K562 (cell line): ENCODE data around the gene CUX1. TPM values are rescaled to one million over a fixed set of nuclear protein-coding genes. Genes with fewer than 3 reads are reported as not detected.

ENCODE experiments used
- ATAC-seq: fragments of 200-7000 bp; cut with Tn5 transposase; 3 replicates; pipeline ENCODE4 v1.9.1; 2020; ENCODE audit warnings: moderate library complexity
- BruUV-seq: library from RNA; stranded (reverse); fragments of 400-500 nt; replicated peaks from 2 replicates; lab custom pipeline; 2021; lab: Mats Ljungman, UMichigan
- CTCF ChIA-PET: fragments of 300-600 bp; formaldehyde crosslinking; extraction: SDS; loops from one replicate; lab custom pipeline; 2021; ENCODE audit warnings: low intra/inter-chr PET ratio; lab: Yijun Ruan, JAX
- POLR2A ChIA-PET: fragments of 300-600, 350-650 bp; sonication (Branson Sonifier 250); formaldehyde crosslinking; extraction: SDS; loops from one replicate; lab custom pipeline; 2021; ENCODE audit warnings: antibody characterized with exemption, inconsistent platforms; lab: Yijun Ruan, JAX
- DNase-seq, 4 experiments: peaks; one replicate each; pipeline versions ENCODE4 v3.0.0 to v3.0.0-alpha.2; 2011 to 2018; ENCODE audit warnings: low spot score in 3 of 4, mixed read lengths in 3 of 4; ENCODE audit errors: extremely low read depth in 1 of 4
- FAIRE-seq: peaks from 2 replicates; lab custom pipeline; 2011; peaks lifted over from hg19 to GRCh38; lab: Jason Lieb, UNC
- H2AFZ ChIP-seq: 2 replicates; pipeline ENCODE4 v1.6.0; 2011; ENCODE audit warnings: low read depth, low read length, control low read depth, inconsistent platforms
- H3K27ac ChIP-seq: fragments of 200-600 bp; 3 replicates; pipeline ENCODE4 v1.8.0; 2011; ENCODE audit warnings: low read depth, mild to moderate bottlenecking, control low read depth, inconsistent platforms, low read length, moderate library complexity, mixed read lengths; ENCODE audit errors: extremely low read depth
- H3K27me3 ChIP-seq, 2 experiments: fragments of 300-600 bp in 1 of 2; 2 replicates in 1 of 2; 3 replicates in 1 of 2; pipeline versions ENCODE4 v1.6.0 to v1.8.0; 2011; ENCODE audit warnings: inconsistent platforms in 2 of 2, low read length in 2 of 2, mild to moderate bottlenecking in 1 of 2, mixed read lengths in 1 of 2, moderate library complexity in 1 of 2; ENCODE audit not compliant: control insufficient read depth in 2 of 2, insufficient read depth in 2 of 2
- H3K36me3 ChIP-seq: fragments of 300-600 bp; 3 replicates; pipeline ENCODE4 v1.8.0; 2011; ENCODE audit warnings: mild to moderate bottlenecking, low read length, inconsistent platforms; ENCODE audit not compliant: control insufficient read depth, insufficient read depth
- H3K4me1 ChIP-seq, 2 experiments: fragments of 200-600 bp in 1 of 2; replicated peaks in 1 of 2; 2 replicates in 1 of 2; 3 replicates in 1 of 2; pipeline versions ENCODE4 v1.5.1 to v1.8.0; 2011; ENCODE audit warnings: inconsistent platforms in 2 of 2, low read length in 2 of 2, mild to moderate bottlenecking in 1 of 2, mixed read lengths in 1 of 2, moderate library complexity in 1 of 2; ENCODE audit not compliant: control insufficient read depth in 2 of 2, insufficient read depth in 2 of 2
- H3K4me2 ChIP-seq: 2 replicates; pipeline ENCODE4 v1.6.1; 2011; ENCODE audit warnings: low read length, control low read depth, inconsistent platforms, mixed read lengths; ENCODE audit not compliant: insufficient read depth
- H3K4me3 ChIP-seq: fragments of 200-600 bp; sonication (generic), shearing (Covaris generic); 2 replicates; pipeline ENCODE4 v1.5.1; 2016; ENCODE audit warnings: control low read depth, inconsistent platforms
- H3K79me2 ChIP-seq: fragments of 200-600 bp; 3 replicates; pipeline ENCODE4 v1.8.0; 2011; ENCODE audit warnings: low read length, inconsistent platforms; ENCODE audit not compliant: control insufficient read depth, insufficient read depth
- H3K9ac ChIP-seq, 2 experiments: 2 replicates each; pipeline versions ENCODE4 v1.6.0 to v1.6.1; 2011; ENCODE audit warnings: low read depth in 2 of 2, low read length in 2 of 2, control low read depth in 1 of 2, inconsistent platforms in 1 of 2, mild to moderate bottlenecking in 1 of 2, mixed read lengths in 1 of 2; ENCODE audit not compliant: insufficient read depth in 1 of 2
- H3K9me1 ChIP-seq: one replicate; pipeline ENCODE4 v1.6.0; 2011; ENCODE audit warnings: inconsistent platforms, mild to moderate bottlenecking, low read length, moderate library complexity; ENCODE audit not compliant: control insufficient read depth, insufficient read depth
- H3K9me3 ChIP-seq: replicated peaks from 2 replicates; pipeline ENCODE4 v1.5.1; 2011; ENCODE audit warnings: low read depth, low read length, inconsistent platforms; ENCODE audit not compliant: control insufficient read depth, insufficient read depth
- H4K20me1 ChIP-seq: replicated peaks from 2 replicates; pipeline ENCODE4 v1.6.1; 2011; ENCODE audit warnings: low read length, inconsistent platforms, mixed read lengths; ENCODE audit not compliant: control insufficient read depth, insufficient read depth
- CTBP1 ChIP-seq: fragments of 450-650 bp; IDR thresholded peaks from 2 replicates; pipeline ENCODE4 v1.6.1; 2016; ENCODE audit warnings: borderline replicate concordance
- DEAF1 ChIP-seq: fragments of 450-650 bp; formaldehyde crosslinking; IDR thresholded peaks from 2 replicates; pipeline ENCODE4 v1.4.0; 2020; ENCODE audit warnings: mild to moderate bottlenecking, moderate library complexity
- MAFG ChIP-seq: fragments of 450-650 bp; conservative IDR thresholded peaks from 2 replicates; pipeline ENCODE4 v1.6.1; 2016; ENCODE audit warnings: missing genetic modification characterization, missing compliant biosample characterization
- MTA1 ChIP-seq: fragments of 450-650 bp; IDR thresholded peaks from 2 replicates; pipeline ENCODE4 v1.6.1; 2017; ENCODE audit warnings: borderline replicate concordance
- ZNF197 ChIP-seq: fragments of 200-800 bp; sonication (Bioruptor generic); IDR thresholded peaks from 2 replicates; pipeline ENCODE4 v1.6.1; 2016; ENCODE audit warnings: low read depth, missing genetic modification characterization, missing compliant biosample characterization
- ZNF253 ChIP-seq: fragments of 250-450 bp; sonication (Bioruptor Pico); conservative IDR thresholded peaks from 2 replicates; pipeline ENCODE4 v1.6.1; 2021; ENCODE audit warnings: mild to moderate bottlenecking
- ZNF398 ChIP-seq: fragments of 250-450 bp; sonication (Bioruptor Pico); IDR thresholded peaks from 2 replicates; pipeline ENCODE4 v1.8.0; 2021; ENCODE audit warnings: moderate library complexity, mild to moderate bottlenecking, inconsistent platforms
- WGBS: fragments of 100-300 bp; shearing (Covaris generic); methylation state at CpG from one replicate; pipeline ENCODE4 v1.1.6; 2016; ENCODE audit warnings: low coverage, mixed read lengths; ENCODE audit not compliant: insufficient coverage; ENCODE audit errors: missing lambda C conversion rate; 5-methylcytosine and 5-hydroxymethylcytosine counted together
- in situ Hi-C: fragments of 300-500 bp; cut with MboI; formaldehyde crosslinking; loops from 4 replicates; pipeline ENCODE4 v1.15.0; 2018; ENCODE audit warnings: inconsistent platforms, mixed read lengths
- intact Hi-C: fragments of 100-400 bp; cut with micrococcal nuclease; formaldehyde crosslinking; loops from 2 replicates; pipeline ENCODE4 v1.14.2; 2022
- polyA plus RNA-seq, 8 experiments: library from polyadenylated mRNA; depleted of rRNA in 4 of 8; stranded (reverse) in 5 of 8; unstranded in 3 of 8; fragments of >200 nt; fragmentation: Nextera tagmentation in 2 of 8; fragmentation: Illumina TruSeq in 1 of 8; extraction: Ambion mirVana in 2 of 8; extraction: Trizol in 1 of 8; gene quantifications; 2 replicates each; pipeline versions ENCODE4 v1.2.1 to v1.2.3, GENCODE V29; 2011 to 2014; ENCODE audit warnings: inconsistent platforms in 1 of 8, missing spikeins in 1 of 8
- total RNA-seq, 7 experiments: library from RNA; depleted of rRNA in 6 of 7; stranded (reverse); fragments of >200 nt in 6 of 7; fragmentation: Illumina TruSeq in 2 of 7; extraction: Trizol in 2 of 7; gene quantifications; 2 replicates each; pipeline versions ENCODE4 v1.2.1 to v1.2.3, GENCODE V29; 2011 to 2021; ENCODE audit warnings: low replicate concordance in 1 of 7
- TF ChIP-seq, protein P1 (sequence below), 2 experiments: IDR thresholded peaks; 2 replicates each; pipeline ENCODE4 v1.6.1; 2012; ENCODE audit warnings: improper control_type of control experiment in 2 of 2, low read depth in 2 of 2, low read length in 2 of 2, borderline replicate concordance in 1 of 2
- TF ChIP-seq, protein P2 (sequence below): sonication (generic); formaldehyde crosslinking; IDR thresholded peaks from 2 replicates; pipeline ENCODE4 v1.4.0; 2020; ENCODE audit warnings: mild to moderate bottlenecking, missing genetic modification reagents

CUX1 gene
- total and polyA plus RNA-seq, 9 of the 15 experiments (the other 6 are each of a cell fraction or from before 2014, with no cell fraction given) = 3.6 to 55.3 (median 25.2) TPM

GRCh38 chr7:101956130-101956529 lies 138.7 kb downstream of the CUX1 start:
- FAIRE-seq = no peak
- TF ChIP-seq CTBP1 (no peak), DEAF1 (CRISPR knock-in tag) (no peak), ZNF253 (CRISPR knock-in tag) (no peak), ZNF197 (CRISPR knock-in tag) (no peak), MTA1 (no peak), ZNF398 (CRISPR knock-in tag) (no peak), MAFG (no peak)
- TF ChIP-seq, protein P1, sequence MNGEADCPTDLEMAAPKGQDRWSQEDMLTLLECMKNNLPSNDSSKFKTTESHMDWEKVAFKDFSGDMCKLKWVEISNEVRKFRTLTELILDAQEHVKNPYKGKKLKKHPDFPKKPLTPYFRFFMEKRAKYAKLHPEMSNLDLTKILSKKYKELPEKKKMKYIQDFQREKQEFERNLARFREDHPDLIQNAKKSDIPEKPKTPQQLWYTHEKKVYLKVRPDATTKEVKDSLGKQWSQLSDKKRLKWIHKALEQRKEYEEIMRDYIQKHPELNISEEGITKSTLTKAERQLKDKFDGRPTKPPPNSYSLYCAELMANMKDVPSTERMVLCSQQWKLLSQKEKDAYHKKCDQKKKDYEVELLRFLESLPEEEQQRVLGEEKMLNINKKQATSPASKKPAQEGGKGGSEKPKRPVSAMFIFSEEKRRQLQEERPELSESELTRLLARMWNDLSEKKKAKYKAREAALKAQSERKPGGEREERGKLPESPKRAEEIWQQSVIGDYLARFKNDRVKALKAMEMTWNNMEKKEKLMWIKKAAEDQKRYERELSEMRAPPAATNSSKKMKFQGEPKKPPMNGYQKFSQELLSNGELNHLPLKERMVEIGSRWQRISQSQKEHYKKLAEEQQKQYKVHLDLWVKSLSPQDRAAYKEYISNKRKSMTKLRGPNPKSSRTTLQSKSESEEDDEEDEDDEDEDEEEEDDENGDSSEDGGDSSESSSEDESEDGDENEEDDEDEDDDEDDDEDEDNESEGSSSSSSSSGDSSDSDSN (IDR thresholded peaks at IDR 0.05; ENCODE audit: borderline replicate concordance in 1 of 2, low read depth in 2 of 2, low read length in 2 of 2) = no peak
- TF ChIP-seq, protein P2, sequence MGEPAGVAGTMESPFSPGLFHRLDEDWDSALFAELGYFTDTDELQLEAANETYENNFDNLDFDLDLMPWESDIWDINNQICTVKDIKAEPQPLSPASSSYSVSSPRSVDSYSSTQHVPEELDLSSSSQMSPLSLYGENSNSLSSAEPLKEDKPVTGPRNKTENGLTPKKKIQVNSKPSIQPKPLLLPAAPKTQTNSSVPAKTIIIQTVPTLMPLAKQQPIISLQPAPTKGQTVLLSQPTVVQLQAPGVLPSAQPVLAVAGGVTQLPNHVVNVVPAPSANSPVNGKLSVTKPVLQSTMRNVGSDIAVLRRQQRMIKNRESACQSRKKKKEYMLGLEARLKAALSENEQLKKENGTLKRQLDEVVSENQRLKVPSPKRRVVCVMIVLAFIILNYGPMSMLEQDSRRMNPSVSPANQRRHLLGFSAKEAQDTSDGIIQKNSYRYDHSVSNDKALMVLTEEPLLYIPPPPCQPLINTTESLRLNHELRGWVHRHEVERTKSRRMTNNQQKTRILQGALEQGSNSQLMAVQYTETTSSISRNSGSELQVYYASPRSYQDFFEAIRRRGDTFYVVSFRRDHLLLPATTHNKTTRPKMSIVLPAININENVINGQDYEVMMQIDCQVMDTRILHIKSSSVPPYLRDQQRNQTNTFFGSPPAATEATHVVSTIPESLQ (CRISPR knock-in tag) = no peak
- no peaks in the 10 kb centered on the region for H3K27me3 ChIP-seq
- H3K4me1 ChIP-seq = peaks cover 3 to 7% of the 10 kb centered on the region in 2 experiments; a peak in 3 of 5 replicates
- no peak overlapping the region for H3K27ac ChIP-seq
- H2AFZ ChIP-seq = no peak overlapping the region
- no peak overlapping the region for H3K4me2 ChIP-seq
- no peak for DNase-seq
- H3K4me3 ChIP-seq = no peak overlapping the region
- intact Hi-C loops (no loop called here), in situ Hi-C loops (no loop called here)
- POLR2A ChIA-PET = interaction anchor here (0.7 to 1.1 kb wide), 2 partner anchors 8 to 30 kb away, joined by 4 to 7 read pairs; no protein-coding TSS in a partner anchor
- BruUV-seq = no TSS peak
- H3K9ac ChIP-seq = no peak overlapping the region
- no peaks in the 10 kb centered on the region; the same call in 1 of the 2 replicates for H4K20me1 ChIP-seq
- ATAC-seq = no peak
- peaks cover 5% of the 10 kb centered on the region; the same call in 1 of the 3 replicates for H3K36me3 ChIP-seq
- peaks cover 27% of the 10 kb centered on the region for H3K79me2 ChIP-seq
- H3K9me3 ChIP-seq = no peaks in the 10 kb centered on the region
- no peaks in the 10 kb centered on the region for H3K9me1 ChIP-seq
- CTCF ChIA-PET = no interaction called here
- 88% methylated on average over 11 of the region's 12 CpGs for WGBS
